IMR-90 (cell line): ENCODE data around the gene MEGF6. TPM values are rescaled to one million over a fixed set of nuclear protein-coding genes. Genes with fewer than 3 reads are reported as not detected.

Experiments used
- ATAC-seq: fragments of 200-7000 bp; cut with Tn5 transposase; 2 replicates; pipeline ENCODE4 v1.9.1; 2020; ENCODE audit warnings: low read depth, mild to moderate bottlenecking, moderate library complexity
- BruUV-seq: library from RNA; stranded (reverse); fragments of 400-500 nt; replicated peaks from 2 replicates; lab custom pipeline; 2021; lab: Mats Ljungman, UMichigan
- CTCF ChIA-PET: fragments of 300-600 bp; formaldehyde crosslinking; extraction: SDS; loops from one replicate; lab custom pipeline; 2021; ENCODE audit warnings: antibody characterized with exemption; lab: Yijun Ruan, JAX
- POLR2A ChIA-PET: fragments of 300-600 bp; sonication (Branson Sonifier 250); formaldehyde crosslinking; loops from one replicate; lab custom pipeline; 2022; ENCODE audit warnings: antibody characterized with exemption; ENCODE audit not compliant: unreplicated experiment; lab: Charles Lee
- DNase-seq: peaks from one replicate; pipeline ENCODE4 v3.0.0; 2013
- H2AFZ ChIP-seq: replicated peaks from 2 replicates; pipeline ENCODE3; 2013; ENCODE audit warnings: low read length, mild to moderate bottlenecking; ENCODE audit not compliant: poor library complexity
- H2AK5ac ChIP-seq: 2 replicates; pipeline ENCODE4 v1.6.1; 2013; ENCODE audit warnings: low read depth, low read length, inconsistent platforms
- H2AK9ac ChIP-seq: replicated peaks from 2 replicates; pipeline ENCODE3; 2013; ENCODE audit warnings: mild to moderate bottlenecking, low read depth, low read length, moderate library complexity; ENCODE audit not compliant: poor library complexity
- H2BK120ac ChIP-seq: 2 replicates; pipeline ENCODE4 v1.6.1; 2013; ENCODE audit warnings: low read depth, low read length, inconsistent platforms
- H2BK15ac ChIP-seq: 3 replicates; pipeline ENCODE4 v1.6.1; 2013; ENCODE audit warnings: low read depth, low read length, inconsistent platforms
- H2BK20ac ChIP-seq: 2 replicates; pipeline ENCODE4 v1.6.1; 2013; ENCODE audit warnings: low read depth, mild to moderate bottlenecking, inconsistent platforms, low read length, moderate library complexity
- H2BK5ac ChIP-seq: 2 replicates; pipeline ENCODE4 v1.6.1; 2013; ENCODE audit warnings: mild to moderate bottlenecking, low read depth, low read length, inconsistent platforms; ENCODE audit not compliant: poor library complexity, severe bottlenecking
- H3K14ac ChIP-seq: replicated peaks from 2 replicates; pipeline ENCODE4 v1.6.1; 2013; ENCODE audit warnings: low read depth, low read length, inconsistent platforms
- H3K18ac ChIP-seq: 2 replicates; pipeline ENCODE4 v1.6.1; 2013; ENCODE audit warnings: low read depth, low read length, control low read depth
- H3K23ac ChIP-seq: 2 replicates; pipeline ENCODE4 v1.6.1; 2013; ENCODE audit warnings: low read depth, low read length, inconsistent platforms
- H3K27ac ChIP-seq: 2 replicates; pipeline ENCODE4 v1.5.1; 2013; ENCODE audit warnings: mild to moderate bottlenecking, control low read depth, low read length; ENCODE audit not compliant: insufficient read depth
- H3K27me3 ChIP-seq: 2 replicates; pipeline ENCODE4 v1.6.1; 2013; ENCODE audit warnings: low read length; ENCODE audit not compliant: control insufficient read depth, insufficient read depth
- H3K36me3 ChIP-seq: 2 replicates; pipeline ENCODE4 v1.6.1; 2013; ENCODE audit warnings: low read length, mixed read lengths; ENCODE audit not compliant: control insufficient read depth, insufficient read depth
- H3K4ac ChIP-seq: 2 replicates; pipeline ENCODE4 v1.6.1; 2013; ENCODE audit warnings: low read depth, low read length, inconsistent platforms
- H3K4me1 ChIP-seq: 2 replicates; pipeline ENCODE4 v1.6.1; 2013; ENCODE audit warnings: low read length, mixed read lengths; ENCODE audit not compliant: control insufficient read depth, insufficient read depth
- H3K4me2 ChIP-seq: 2 replicates; pipeline ENCODE4 v1.6.1; 2013; ENCODE audit warnings: low read depth, mild to moderate bottlenecking, control low read depth, low read length, moderate library complexity
- H3K4me3 ChIP-seq: 2 replicates; pipeline ENCODE4 v1.5.1; 2013; ENCODE audit warnings: low read depth, mild to moderate bottlenecking, control low read depth, low read length, moderate library complexity; ENCODE audit not compliant: insufficient read depth
- H3K56ac ChIP-seq: 2 replicates; pipeline ENCODE4 v1.6.1; 2013; ENCODE audit warnings: low read length, inconsistent platforms; ENCODE audit not compliant: insufficient read depth; ENCODE audit errors: extremely low read depth
- H3K79me1 ChIP-seq, 2 experiments: 2 replicates each; pipeline ENCODE4 v1.6.1; 2013; ENCODE audit warnings: low read length in 2 of 2, inconsistent platforms in 1 of 2, low read depth in 1 of 2
- H3K9ac ChIP-seq: 2 replicates; pipeline ENCODE4 v1.6.1; 2013; ENCODE audit warnings: low read depth, low read length, control low read depth
- H3K9me1 ChIP-seq: 2 replicates; pipeline ENCODE4 v1.6.1; 2013; ENCODE audit warnings: low read length, inconsistent platforms; ENCODE audit not compliant: insufficient read depth
- H3K9me3 ChIP-seq: 2 replicates; pipeline ENCODE4 v1.6.1; 2013; ENCODE audit warnings: low read length; ENCODE audit not compliant: control insufficient read depth, insufficient read depth
- H4K20me1 ChIP-seq: 2 replicates; pipeline ENCODE4 v1.6.1; 2013; ENCODE audit warnings: low read length, inconsistent platforms; ENCODE audit not compliant: insufficient read depth
- H4K5ac ChIP-seq: 2 replicates; pipeline ENCODE4 v1.6.1; 2013; ENCODE audit warnings: mild to moderate bottlenecking, low read depth, low read length, control low read depth
- H4K8ac ChIP-seq, 2 experiments: 2 replicates each; pipeline ENCODE4 v1.6.1; 2013; ENCODE audit warnings: low read depth in 2 of 2, low read length in 2 of 2, control low read depth in 1 of 2, inconsistent platforms in 1 of 2
- H4K91ac ChIP-seq: 2 replicates; pipeline ENCODE4 v1.6.1; 2013; ENCODE audit warnings: low read depth, low read length, inconsistent platforms; ENCODE audit not compliant: insufficient read depth
- CEBPB ChIP-seq: IDR thresholded peaks from 2 replicates; pipeline ENCODE4 v1.6.1; 2012; ENCODE audit warnings: low read depth, low read length, improper control_type of control experiment
- FOS ChIP-seq: fragments of 150-350 bp; IDR thresholded peaks from 2 replicates; pipeline ENCODE4 v1.6.1; 2016; ENCODE audit warnings: low read depth, low read length
- MXI1 ChIP-seq: IDR thresholded peaks from 2 replicates; pipeline ENCODE4 v1.6.1; 2012; ENCODE audit warnings: low read depth, mild to moderate bottlenecking, low read length, moderate library complexity, borderline replicate concordance
- RCOR1 ChIP-seq: IDR thresholded peaks from 2 replicates; pipeline ENCODE4 v1.6.1; 2012; ENCODE audit warnings: mild to moderate bottlenecking, low read length, improper control_type of control experiment; ENCODE audit not compliant: insufficient replicate concordance
- RFX5 ChIP-seq: IDR thresholded peaks from 2 replicates; pipeline ENCODE4 v1.8.0; 2012; ENCODE audit warnings: low read depth, mild to moderate bottlenecking, low read length, moderate library complexity
- SMC3 ChIP-seq: fragments of 150-350 bp; IDR thresholded peaks from 2 replicates; pipeline ENCODE4 v1.6.1; 2016; ENCODE audit warnings: low read depth, mild to moderate bottlenecking, antibody characterized with exemption, low read length, moderate library complexity
- WGBS, 2 experiments: methylation state at CpG; one replicate each; pipeline versions ENCODE4 v1.1.5 to v1.1.7; 2013; ENCODE audit warnings: missing lambda C conversion rate in 2 of 2; ENCODE audit not compliant: insufficient read length in 1 of 2; ENCODE audit errors: extremely low coverage in 2 of 2; 5-methylcytosine and 5-hydroxymethylcytosine counted together
- dilution Hi-C: fragments of 300-500 bp; cut with HindIII; formaldehyde crosslinking; loops from one replicate; pipeline ENCODE4 v1.14.3; 2018; ENCODE audit warnings: low sequenced_read_pairs; ENCODE audit not compliant: unreplicated experiment
- in situ Hi-C: fragments of 300-500 bp; cut with MboI; formaldehyde crosslinking; loops from 3 replicates; pipeline ENCODE4 v1.14.3; 2019; ENCODE audit warnings: low sequenced_read_pairs, inconsistent platforms, mixed read lengths
- intact Hi-C: fragments of 100-400 bp; cut with micrococcal nuclease; formaldehyde crosslinking; loops from 2 replicates; pipeline ENCODE4 v1.10.0; 2022
- polyA plus RNA-seq, 3 experiments: library from polyadenylated mRNA; depleted of rRNA; stranded (reverse); fragments of >200 nt; gene quantifications; 2 replicates each; pipeline ENCODE4 v1.2.3, GENCODE V29; 2012; ENCODE audit warnings: low replicate concordance in 1 of 3
- total RNA-seq: library from RNA; depleted of rRNA; stranded (reverse); fragments of >200 nt; gene quantifications from 2 replicates; pipeline ENCODE4 v1.2.3, GENCODE V29; 2012
- TF ChIP-seq, protein P1 (sequence below): fragments of 150-350 bp; IDR thresholded peaks from 2 replicates; pipeline ENCODE4 v1.6.1; 2016; ENCODE audit warnings: low read depth, mild to moderate bottlenecking, low read length, moderate library complexity, borderline replicate concordance
- TF ChIP-seq, protein P2 (sequence below): conservative IDR thresholded peaks from 2 replicates; pipeline ENCODE4 v1.5.1; 2012; ENCODE audit warnings: mild to moderate bottlenecking, low read depth, low read length, improper control_type of control experiment
- TF ChIP-seq, protein P3 (sequence below): fragments of 150-350 bp; IDR thresholded peaks from 2 replicates; pipeline ENCODE4 v1.6.1; 2017; ENCODE audit warnings: mild to moderate bottlenecking, antibody characterized with exemption, low read length, low read depth

MEGF6 gene
- total and polyA plus RNA-seq, 2 of the 4 experiments (the other 2 are of a cell fraction), result 0.72 to 4.1 TPM

DNA sequence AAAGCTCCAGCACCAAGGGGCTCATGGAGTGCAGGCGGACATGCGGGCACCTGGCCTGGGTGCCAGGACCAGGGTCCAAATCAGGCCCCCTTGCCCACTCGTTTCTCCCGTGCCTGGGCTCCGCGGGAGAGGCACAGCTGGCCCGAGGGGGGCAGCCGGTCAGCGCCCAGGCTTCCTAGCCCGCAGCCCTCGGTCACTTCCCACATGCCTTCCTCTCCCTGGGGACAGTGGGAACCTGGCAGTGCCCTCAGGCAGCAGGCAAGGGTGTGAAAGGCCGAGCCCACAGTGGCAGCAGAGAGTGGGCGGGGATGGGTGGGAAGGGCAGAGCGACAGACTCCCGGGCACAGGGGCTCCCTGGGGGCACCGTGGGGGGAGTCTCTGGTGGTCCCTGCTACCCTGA lies 69.8 kb downstream of the MEGF6 start:
- H3K14ac ChIP-seq, result no peak overlapping the region
- no peak overlapping the region for H2AK9ac ChIP-seq
- no peak overlapping the region for H2BK20ac ChIP-seq
- no peak overlapping the region for H3K4me2 ChIP-seq
- H2BK15ac ChIP-seq, result no peak overlapping the region
- no peak overlapping the region for H3K9ac ChIP-seq
- TF ChIP-seq RCOR1, result no peak
- TF ChIP-seq, protein P1, sequence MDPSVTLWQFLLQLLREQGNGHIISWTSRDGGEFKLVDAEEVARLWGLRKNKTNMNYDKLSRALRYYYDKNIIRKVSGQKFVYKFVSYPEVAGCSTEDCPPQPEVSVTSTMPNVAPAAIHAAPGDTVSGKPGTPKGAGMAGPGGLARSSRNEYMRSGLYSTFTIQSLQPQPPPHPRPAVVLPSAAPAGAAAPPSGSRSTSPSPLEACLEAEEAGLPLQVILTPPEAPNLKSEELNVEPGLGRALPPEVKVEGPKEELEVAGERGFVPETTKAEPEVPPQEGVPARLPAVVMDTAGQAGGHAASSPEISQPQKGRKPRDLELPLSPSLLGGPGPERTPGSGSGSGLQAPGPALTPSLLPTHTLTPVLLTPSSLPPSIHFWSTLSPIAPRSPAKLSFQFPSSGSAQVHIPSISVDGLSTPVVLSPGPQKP, result no peak
- TF ChIP-seq RFX5, result no peak
- no peak for TF ChIP-seq MXI1
- TF ChIP-seq, protein P2, sequence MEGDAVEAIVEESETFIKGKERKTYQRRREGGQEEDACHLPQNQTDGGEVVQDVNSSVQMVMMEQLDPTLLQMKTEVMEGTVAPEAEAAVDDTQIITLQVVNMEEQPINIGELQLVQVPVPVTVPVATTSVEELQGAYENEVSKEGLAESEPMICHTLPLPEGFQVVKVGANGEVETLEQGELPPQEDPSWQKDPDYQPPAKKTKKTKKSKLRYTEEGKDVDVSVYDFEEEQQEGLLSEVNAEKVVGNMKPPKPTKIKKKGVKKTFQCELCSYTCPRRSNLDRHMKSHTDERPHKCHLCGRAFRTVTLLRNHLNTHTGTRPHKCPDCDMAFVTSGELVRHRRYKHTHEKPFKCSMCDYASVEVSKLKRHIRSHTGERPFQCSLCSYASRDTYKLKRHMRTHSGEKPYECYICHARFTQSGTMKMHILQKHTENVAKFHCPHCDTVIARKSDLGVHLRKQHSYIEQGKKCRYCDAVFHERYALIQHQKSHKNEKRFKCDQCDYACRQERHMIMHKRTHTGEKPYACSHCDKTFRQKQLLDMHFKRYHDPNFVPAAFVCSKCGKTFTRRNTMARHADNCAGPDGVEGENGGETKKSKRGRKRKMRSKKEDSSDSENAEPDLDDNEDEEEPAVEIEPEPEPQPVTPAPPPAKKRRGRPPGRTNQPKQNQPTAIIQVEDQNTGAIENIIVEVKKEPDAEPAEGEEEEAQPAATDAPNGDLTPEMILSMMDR, result no peak
- TF ChIP-seq, protein P3, sequence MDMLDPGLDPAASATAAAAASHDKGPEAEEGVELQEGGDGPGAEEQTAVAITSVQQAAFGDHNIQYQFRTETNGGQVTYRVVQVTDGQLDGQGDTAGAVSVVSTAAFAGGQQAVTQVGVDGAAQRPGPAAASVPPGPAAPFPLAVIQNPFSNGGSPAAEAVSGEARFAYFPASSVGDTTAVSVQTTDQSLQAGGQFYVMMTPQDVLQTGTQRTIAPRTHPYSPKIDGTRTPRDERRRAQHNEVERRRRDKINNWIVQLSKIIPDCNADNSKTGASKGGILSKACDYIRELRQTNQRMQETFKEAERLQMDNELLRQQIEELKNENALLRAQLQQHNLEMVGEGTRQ, result no peak
- TF ChIP-seq SMC3, result no peak
- no peak for TF ChIP-seq CEBPB
- TF ChIP-seq FOS, result no peak
- H2BK5ac ChIP-seq, result no peak overlapping the region
- no peak overlapping the region for H4K5ac ChIP-seq
- H3K23ac ChIP-seq, result no peak overlapping the region
- DNase-seq, result no peak
- H3K56ac ChIP-seq, result no peak overlapping the region
- in situ Hi-C loops, result no loop called here
- no peak overlapping the region for H3K4me3 ChIP-seq
- H2AK5ac ChIP-seq, result 0 out of 2 replicates have a peak overlapping the region, but pooled peaks have one; percentile 13
- peaks cover 30% of the 10 kb centered on the region for H3K4me1 ChIP-seq
- no peak for ATAC-seq
- H2AFZ ChIP-seq, result no peak overlapping the region
- no peak overlapping the region; the same call in 1 of the 2 replicates for H4K91ac ChIP-seq
- no TSS peak for BruUV-seq
- H4K8ac ChIP-seq, result no peak overlapping the region; a peak in 1 of 4 replicates
- dilution Hi-C loops, result no loop called here
- intact Hi-C loops, result loop anchor here (5.0 kb wide), 1 partner anchor 39 kb away; no protein-coding TSS in a partner anchor
- no peaks in the 10 kb centered on the region for H3K27me3 ChIP-seq
- H3K4ac ChIP-seq, result peak overlapping the region; percentile 2; the same call in 1 of the 2 replicates
- POLR2A ChIA-PET, result no interaction called here
- H3K9me3 ChIP-seq, result no peaks in the 10 kb centered on the region; the same call in 1 of the 2 replicates
- no peaks in the 10 kb centered on the region for H4K20me1 ChIP-seq
- no peaks in the 10 kb centered on the region for H3K36me3 ChIP-seq
- 0 out of 2 replicates have a peak, but pooled peaks cover 2% of the 10 kb centered on the region for H3K9me1 ChIP-seq
- CTCF ChIA-PET, result no interaction called here
- WGBS, 2 experiments, result no CpG with 5 or more reads among the region's 16 CpGs
- no peak overlapping the region for H3K27ac ChIP-seq
- no peak overlapping the region for H3K18ac ChIP-seq
- H3K79me1 ChIP-seq, result no peaks in the 10 kb centered on the region
- H2BK120ac ChIP-seq, result 0 out of 2 replicates have a peak overlapping the region, but pooled peaks have one; percentile 19
